Measurements from ENCODE around the gene VARS2.
A peak's percentile ranks its signal among the peaks of the same experiment; 100 is the strongest.

The VARS2 gene

GRCh38 chr6:30938730-30939129 lies 24.7 kb downstream of the VARS2 start:
- in situ Hi-C loops (cut with HindIII; ENCODE audit: low sequenced_read_pairs): no loop called here
- H3K4me3 ChIP-seq (ENCODE audit: low read depth, low read length): no peak overlapping the region
- no peak for TF ChIP-seq CTCF (IDR thresholded peaks at IDR 0.05; ENCODE audit: low read depth, low read length)
- DNase-seq (ENCODE audit: low read depth, low spot score): no peak

GRCh38 chr6:30939473-30939872 lies 25.4 kb downstream of the VARS2 start:
- no peak for DNase-seq (ENCODE audit: low read depth, low spot score)
- no peak overlapping the region for H3K4me3 ChIP-seq (ENCODE audit: low read depth, low read length)
- in situ Hi-C loops (cut with HindIII; ENCODE audit: low sequenced_read_pairs): no loop called here
- TF ChIP-seq CTCF (IDR thresholded peaks at IDR 0.05; ENCODE audit: low read depth, low read length): no peak

DNA sequence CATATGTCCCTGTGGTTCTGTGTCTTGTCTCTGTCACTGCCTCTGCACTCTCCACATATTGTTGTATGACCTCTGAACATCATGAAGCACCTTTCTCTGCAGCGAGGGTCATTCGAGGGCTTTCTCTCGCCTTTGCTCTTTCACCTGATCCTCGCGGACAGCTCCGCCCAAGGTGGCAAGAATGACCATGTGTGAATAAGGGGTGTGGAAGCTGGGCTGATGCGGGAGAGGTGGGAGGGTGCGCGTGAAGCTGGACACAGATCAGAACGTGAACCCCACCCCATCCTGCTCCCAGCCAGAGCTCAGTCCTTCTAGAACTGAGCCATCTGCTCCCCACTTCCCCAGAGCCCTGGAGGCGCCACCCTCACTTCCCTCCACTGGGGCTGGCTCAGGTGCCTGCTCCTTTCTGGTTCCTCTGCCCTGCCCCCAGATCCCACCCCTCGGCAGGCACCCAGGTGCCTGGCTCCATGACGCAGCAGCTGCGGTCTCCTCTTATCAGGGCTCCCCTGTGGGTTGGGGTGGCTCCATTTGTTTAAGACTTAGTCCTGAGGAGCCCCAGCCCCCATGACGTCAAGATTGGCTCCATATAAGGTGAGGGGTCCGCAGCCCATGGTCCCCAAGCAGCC lies 26.4 kb downstream of the VARS2 start, which contains the start of gene MUCL3:
MUCL3 (plus strand) TSS at position 613 of the 626 bp plus-strand sequence. CDS start 27 bp downstream, outside the sequence.
- in situ Hi-C loops (cut with HindIII; ENCODE audit: low sequenced_read_pairs): no loop called here
- TF ChIP-seq CTCF (IDR thresholded peaks at IDR 0.05; ENCODE audit: low read depth, low read length): no peak
- H3K4me3 ChIP-seq (ENCODE audit: low read depth, low read length): no peak within 1 kb of the TSS
- no peak for DNase-seq (ENCODE audit: low read depth, low spot score)

DNA sequence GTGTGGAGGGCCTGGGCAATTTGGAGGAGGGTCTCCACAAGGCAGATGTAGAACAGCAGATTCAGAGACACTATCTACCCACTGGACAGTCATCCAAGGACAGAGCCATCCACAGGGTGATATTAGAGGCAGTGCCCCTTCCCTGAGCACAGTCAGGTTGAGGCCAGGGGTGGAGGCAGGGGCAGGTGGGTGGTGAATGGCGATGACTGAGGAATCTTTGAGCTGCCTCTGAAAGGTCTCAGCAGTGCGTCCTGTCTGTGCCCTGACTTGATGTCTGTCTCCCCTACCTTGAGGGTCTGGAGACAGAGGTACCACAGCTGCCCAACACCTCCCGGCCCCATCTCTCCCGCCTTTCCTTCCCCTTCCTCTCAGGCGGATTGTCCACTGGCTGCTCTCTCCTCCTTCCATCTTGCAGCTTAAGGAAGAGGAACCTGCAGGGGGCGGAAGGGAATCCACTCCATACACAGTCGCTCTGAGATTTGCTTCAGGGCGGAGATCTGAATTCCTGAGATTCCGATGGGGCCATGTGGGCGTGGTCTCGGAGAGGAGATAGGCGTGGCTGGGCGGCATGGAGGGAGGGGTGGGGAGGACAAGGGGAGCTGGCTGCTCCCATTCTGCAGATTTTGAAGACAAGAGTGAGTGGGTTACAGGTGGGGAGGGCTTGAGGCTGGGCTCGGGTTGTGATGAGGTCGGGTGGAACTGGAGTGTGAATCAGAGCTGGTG lies 28.5 kb downstream of the VARS2 start:
- DNase-seq (ENCODE audit: low read depth, low spot score): peak; percentile 71
- in situ Hi-C loops (cut with HindIII; ENCODE audit: low sequenced_read_pairs): no loop called here
- no peak overlapping the region for H3K4me3 ChIP-seq (ENCODE audit: low read depth, low read length)
- peak; percentile 64 for TF ChIP-seq CTCF (IDR thresholded peaks at IDR 0.05; ENCODE audit: low read depth, low read length)

DNA sequence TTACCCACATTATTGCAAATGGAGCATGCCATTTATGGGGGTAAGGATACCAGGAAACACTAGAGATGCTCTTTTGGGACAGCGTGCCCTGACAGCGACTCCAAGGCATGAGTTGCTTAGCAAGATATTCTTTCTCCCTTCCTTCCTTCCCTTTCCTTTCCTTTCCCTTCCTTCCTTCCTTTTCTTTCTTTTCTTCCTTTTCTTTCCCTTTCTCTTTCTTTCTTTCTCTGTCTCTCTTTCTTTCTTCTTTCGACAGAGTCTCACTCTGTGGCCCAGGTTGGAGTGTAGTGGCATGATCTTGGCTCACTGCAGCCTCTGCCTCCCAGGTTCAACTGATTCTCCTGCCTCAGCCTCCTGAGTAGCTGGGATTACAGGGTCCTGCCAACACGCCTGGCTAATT lies 30.0 kb downstream of the VARS2 start:
- no peak overlapping the region for H3K4me3 ChIP-seq (ENCODE audit: low read depth, low read length)
- in situ Hi-C loops (cut with HindIII; ENCODE audit: low sequenced_read_pairs): no loop called here
- no peak for DNase-seq (ENCODE audit: low read depth, low spot score)
- no peak for TF ChIP-seq CTCF (IDR thresholded peaks at IDR 0.05; ENCODE audit: low read depth, low read length)

- in situ Hi-C loops (cut with HindIII; ENCODE audit: low sequenced_read_pairs): no loop called here
Measured at GRCh38 chr6:30945281-30945680, 31.2 kb downstream of the VARS2 start.

More at GRCh38 chr6:30945281-30945680, 31.2 kb downstream of the VARS2 start:
- DNase-seq (ENCODE audit: low read depth, low spot score): no peak
- no peak for TF ChIP-seq CTCF (IDR thresholded peaks at IDR 0.05; ENCODE audit: low read depth, low read length)
- no peak overlapping the region for H3K4me3 ChIP-seq (ENCODE audit: low read depth, low read length)

All from astrocyte of the spinal cord (primary cell).